Activated CD8-positive, alpha-beta memory T cell treated with anti-CD3 and anti-CD28 coated beads, Interleukin-2, amount 50 U/mL, for 24 hours (primary cell): ENCODE measurements around the gene GABPB1.
A peak's percentile ranks its signal among the peaks of the same experiment; 100 is the strongest.
"Not testable (repeated sequence)": the region's sequence is repeated elsewhere in the genome, so short reads cannot be mapped to it uniquely, and the experiment has no call there.

Experiments used
- DNase-seq: peaks from one replicate; pipeline ENCODE4 v3.0.0-alpha.2; 2020; ENCODE audit errors: extremely low read depth

GABPB1 gene

DNA sequence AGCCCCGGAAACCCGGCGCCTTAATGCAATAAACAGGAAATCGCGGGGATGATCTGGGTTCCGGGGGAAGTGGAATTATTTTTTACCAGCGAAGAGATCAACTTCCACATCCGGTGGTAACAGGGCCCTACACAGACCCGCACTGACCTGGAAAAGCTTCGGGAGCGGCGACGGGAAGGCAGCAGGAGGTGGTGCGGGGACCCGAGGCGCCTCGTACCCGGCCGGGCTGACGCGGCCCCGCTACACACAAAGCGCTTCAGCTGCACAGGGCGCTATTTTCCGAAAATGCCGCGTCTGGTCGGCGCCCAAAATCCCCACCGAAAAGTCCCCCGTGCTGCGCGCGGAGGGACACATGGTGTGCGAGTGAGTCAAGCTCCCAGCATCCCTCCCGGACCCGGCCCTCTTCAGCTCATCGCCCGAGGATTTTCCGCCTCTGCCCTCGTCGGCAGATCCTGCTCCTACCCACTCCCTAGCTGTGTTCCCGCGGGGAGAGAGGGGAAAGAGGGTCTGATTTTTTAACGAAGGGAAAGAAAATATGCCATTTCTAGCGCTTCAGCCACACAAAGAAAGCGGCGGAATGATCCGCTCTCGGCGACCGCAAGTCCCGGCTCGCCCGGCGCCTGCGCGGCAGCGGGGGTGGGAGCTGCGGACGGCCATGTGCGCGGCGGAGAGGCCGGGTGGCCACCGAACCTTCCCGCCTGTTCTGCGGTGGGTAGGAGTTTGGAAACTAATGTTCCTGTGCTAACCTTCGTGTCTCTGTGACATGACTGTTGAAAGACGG is at the start of gene GABPB1:
GABPB1 (minus strand) TSS at position 361 of the 781 bp plus-strand sequence. CDS start 45,400 bp downstream, outside the sequence.
- peak; percentile 72 for DNase-seq

DNA sequence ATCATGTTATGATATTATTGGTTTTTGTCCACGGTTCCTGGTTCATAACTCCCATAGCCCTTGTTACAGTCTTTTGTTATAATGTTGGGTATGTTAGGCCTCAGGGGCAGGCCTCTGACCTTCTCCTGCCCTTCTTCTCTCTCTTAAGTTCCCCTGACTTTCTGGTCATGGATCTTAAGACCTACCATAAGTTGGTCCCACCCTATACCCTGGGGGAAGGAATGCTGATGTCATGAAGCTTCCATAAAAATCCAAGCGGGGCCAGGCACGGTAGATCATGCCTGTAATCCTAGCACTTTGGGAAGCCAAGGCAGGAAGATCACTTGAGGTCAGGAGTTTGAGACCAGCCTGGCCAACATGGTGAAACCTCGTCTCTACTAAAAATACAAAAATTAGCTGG is 36.6 kb upstream of the GABPB1 start:
- not testable (repeated sequence) for DNase-seq

- DNase-seq, result no peak
Measured at GRCh38 chr15:50390554-50391264, 35.7 kb upstream of the GABPB1 start.

- not testable (repeated sequence) for DNase-seq
Measured at GRCh38 chr15:50382408-50382807, 27.4 kb upstream of the GABPB1 start.

- no peak for DNase-seq
Measured at GRCh38 chr15:50381438-50381837, 26.4 kb upstream of the GABPB1 start.

- no peak for DNase-seq
Measured at GRCh38 chr15:50380089-50380488, 25.1 kb upstream of the GABPB1 start.

DNA sequence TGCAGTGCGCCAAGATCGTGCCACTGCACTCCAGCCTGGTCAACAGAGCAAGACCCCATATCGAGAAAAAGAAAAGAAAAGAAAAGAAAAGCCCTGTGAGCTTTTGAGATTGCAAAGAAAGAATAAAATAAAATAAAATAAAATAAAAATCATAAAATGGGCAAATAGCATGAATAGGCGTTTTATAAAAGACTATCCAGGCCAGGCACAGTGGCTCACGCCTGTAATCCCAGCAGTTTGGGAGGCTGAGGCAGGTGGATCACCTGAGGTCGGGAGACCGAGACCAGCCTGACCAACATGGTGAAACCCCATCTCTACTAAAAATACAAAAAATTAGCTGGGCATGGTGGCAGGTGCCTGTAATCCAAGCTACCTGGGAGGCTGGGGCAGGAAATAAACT is 24.4 kb upstream of the GABPB1 start:
- DNase-seq, result not testable (repeated sequence)

DNA sequence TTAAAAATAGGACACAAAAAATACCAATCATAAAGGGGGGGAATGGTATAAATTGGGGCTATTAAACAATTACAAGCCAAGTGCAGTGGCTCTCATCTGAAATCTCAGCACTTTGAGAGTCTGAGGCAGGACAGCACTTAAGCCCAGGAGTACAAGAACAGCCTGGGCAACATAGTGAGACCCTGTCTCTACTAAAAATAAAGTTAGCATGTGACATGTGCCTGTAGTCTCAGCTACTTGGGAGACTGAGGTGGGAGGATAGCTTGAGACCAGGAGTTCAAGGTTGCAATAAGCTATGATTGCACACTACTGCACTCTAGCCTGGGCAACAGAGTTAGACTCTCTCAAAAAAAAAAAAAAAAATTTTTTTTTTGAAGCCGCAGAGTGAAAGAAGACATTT is 23.8 kb upstream of the GABPB1 start:
- DNase-seq, result no peak

- no peak for DNase-seq
Measured at GRCh38 chr15:50377867-50378751, 23.1 kb upstream of the GABPB1 start.

DNA sequence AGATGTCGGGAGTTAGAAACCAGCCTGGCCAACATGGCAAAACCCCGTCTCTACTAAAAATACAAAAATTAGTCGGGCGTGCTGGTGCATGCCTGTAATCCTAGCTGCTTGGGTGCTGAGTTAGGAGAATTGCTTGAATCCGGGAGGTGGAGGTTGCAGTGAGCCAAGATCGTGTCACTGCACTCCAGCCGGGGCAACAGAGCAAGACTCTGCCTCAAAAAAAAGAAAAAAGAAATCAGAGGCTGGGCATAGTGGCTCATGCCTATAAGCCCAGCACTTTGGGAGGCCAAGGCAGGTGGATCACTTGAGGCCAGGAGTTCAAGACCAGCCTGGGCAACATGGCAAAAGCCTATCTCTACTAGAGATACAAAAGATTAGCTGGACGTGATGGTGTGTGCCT is 14.6 kb upstream of the GABPB1 start:
- DNase-seq, result not testable (repeated sequence)

- no peak for DNase-seq
Measured at GRCh38 chr15:50365971-50366370, 11.0 kb upstream of the GABPB1 start.

GRCh38 chr15:50365570-50365969 is 10.6 kb upstream of the GABPB1 start:
- no peak for DNase-seq

DNA sequence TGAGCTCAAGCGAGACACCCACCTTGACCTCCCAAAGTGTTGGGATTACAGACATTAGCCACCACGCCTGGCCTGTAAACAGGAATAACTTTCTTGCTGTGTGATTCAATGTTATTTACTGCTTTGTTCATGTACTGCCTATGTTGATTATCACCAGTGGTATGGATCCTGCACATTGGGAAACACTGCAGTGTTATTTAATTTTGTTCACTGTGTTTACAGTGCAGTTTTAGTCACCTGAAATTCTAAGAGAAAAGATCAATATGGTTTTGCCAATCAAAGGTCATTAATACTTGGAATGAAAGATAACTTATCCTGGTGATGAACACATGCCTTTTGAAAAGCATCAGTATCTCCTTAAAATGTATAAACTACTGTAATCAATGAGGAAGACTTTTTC is 8.6 kb upstream of the GABPB1 start:
- no peak for DNase-seq

GRCh38 chr15:50361756-50362155 is 6.8 kb upstream of the GABPB1 start:
- DNase-seq, result no peak

- no peak for DNase-seq
Measured at GRCh38 chr15:50358845-50359244, 3.8 kb upstream of the GABPB1 start.

- DNase-seq, result no peak
Measured at GRCh38 chr15:50355980-50356379, 982 bp upstream of the GABPB1 start.

DNA sequence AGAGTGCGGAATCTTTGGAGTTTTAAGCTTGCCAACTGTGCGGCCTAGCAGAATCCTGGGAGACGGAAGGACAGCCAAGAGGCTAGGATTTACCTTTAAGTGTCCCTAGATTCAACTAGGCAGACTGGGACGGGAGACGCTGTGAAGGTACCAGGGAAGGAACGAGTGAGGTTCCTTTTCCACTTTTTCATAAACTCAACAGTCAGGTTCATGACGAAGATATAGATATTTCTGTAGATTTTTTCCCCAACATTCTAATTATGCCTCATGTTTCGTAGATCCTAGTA is 564 bp upstream of the GABPB1 start:
- DNase-seq, result no peak

DNA sequence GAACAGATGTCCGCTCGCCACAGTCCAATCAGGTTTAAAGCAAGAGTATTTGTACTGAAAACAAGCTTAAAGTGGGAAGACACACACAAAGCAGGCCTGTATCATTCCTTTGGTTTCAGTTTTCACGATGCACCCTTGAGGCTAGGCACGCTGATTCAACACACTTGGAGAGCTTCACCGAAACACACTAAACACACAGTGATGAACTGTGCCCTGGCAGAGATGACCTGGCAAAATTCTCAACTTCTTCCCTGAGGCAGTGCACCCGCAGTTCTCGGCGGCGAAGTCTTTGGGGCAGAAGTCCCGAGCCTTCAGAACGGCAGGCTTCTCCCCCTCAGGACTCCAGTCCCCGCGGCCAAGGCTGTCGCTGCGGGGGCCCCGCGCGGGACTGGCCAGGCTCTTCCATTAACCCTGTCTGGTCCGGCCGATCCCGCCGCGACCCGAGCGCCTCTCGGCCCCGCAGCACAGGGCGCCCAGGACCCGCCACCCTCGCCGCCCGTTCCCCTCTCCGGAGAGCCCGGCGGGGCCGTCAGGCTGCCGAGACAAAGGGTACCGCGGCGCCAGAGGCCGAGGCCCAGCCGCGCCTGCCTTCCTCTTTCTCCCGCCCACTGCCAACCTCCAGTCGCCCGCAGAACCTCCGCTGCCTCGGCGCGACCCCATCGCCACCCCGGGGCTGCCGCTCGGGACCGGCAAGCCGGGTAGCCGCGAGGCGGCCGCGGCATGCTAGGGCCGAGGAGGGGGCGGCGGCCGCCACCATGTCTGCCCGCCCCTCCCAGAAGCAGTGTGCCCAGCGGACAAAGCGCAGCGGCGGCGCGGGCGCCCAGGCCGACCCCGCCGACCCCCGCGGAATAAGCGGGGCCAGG is 792 bp downstream of the GABPB1 start:
- DNase-seq, result peak; percentile 33

GRCh38 chr15:50353251-50353974 is 1.6 kb downstream of the GABPB1 start:
- no peak for DNase-seq

DNA sequence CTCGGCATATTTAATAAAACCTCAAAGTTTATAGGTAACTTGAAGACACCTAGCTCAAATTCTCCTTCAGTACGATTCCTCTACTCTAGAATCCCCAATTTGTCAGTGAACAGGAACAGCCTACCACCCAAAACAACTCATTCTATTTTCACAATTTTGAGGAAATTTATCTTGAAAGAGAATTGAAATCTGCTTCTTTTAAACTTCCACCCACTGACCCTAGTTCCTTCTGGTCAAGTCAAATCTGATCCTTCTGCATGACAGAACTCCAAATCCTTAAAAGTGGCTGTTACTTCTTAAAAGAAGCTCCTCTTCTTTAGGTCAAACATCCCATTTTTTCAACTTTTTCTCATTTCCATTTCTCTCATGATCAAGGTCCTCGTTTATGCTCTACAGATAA is 4.4 kb downstream of the GABPB1 start:
- no peak for DNase-seq

DNA sequence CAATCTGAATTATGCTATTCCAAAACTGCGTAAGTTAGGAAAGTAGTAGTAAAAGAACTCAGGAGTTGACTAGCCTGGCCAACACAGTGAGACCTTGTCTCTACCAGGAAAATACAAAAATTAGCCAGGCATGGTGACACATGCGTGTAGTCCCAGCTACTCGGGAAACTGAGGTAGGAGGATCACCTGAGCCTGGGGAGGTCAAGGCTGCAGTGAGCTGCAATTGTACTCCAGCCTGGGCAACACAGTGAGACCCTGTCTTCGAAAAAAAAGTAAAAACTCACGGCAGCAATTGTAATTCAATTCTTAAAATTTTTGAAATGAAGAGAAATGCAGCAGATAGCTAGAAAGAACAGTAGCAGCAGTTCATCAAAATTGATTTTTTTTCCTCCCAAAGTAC is 9.7 kb downstream of the GABPB1 start:
- no peak for DNase-seq
